Measurements from ENCODE around the gene CLSTN2. TPM values are rescaled to one million over a fixed set of nuclear protein-coding genes. Genes with fewer than 3 reads are reported as not detected.

Gene CLSTN2
- total and polyA plus RNA-seq, 2 of the 13 experiments (the other 11 are each of a cell fraction or from before 2014, with no cell fraction given) = not detected

- no peaks in the 10 kb centered on the region for H3K36me3 ChIP-seq (replicated peaks in 1 of 2; ENCODE audit: control insufficient read depth in 1 of 2, insufficient read depth in 2 of 2, low read length in 2 of 2)
- no peak for DNase-seq (ENCODE audit: low spot score)
- no peak overlapping the region for H3K9ac ChIP-seq (ENCODE audit: insufficient read depth, low read depth, low read length)
- no TSS peak for BruUV-seq (replicated peaks)
- H3K27me3 ChIP-seq (ENCODE audit: control insufficient read depth in 1 of 2, insufficient read depth in 2 of 2, low read length in 2 of 2) = no peaks in the 10 kb centered on the region; a peak in 1 of 5 replicates
- WGBS (ENCODE audit: low lambda C conversion rate) = 33% methylated on average over 10 of the region's 10 CpGs
- intact Hi-C loops (cut with micrococcal nuclease; ENCODE audit: unreplicated experiment) = no loop called here
- in situ Hi-C loops (cut with HindIII; ENCODE audit: extremely low pct_ligation_motif_present, low pct_unique_long_range_greater_than_20kb) = no loop called here
- no peak for FAIRE-seq
- no peak overlapping the region for H3K27ac ChIP-seq (ENCODE audit: extremely low read length, insufficient read depth, low read length)
- no peaks in the 10 kb centered on the region for H3K4me1 ChIP-seq (ENCODE audit: insufficient read depth, low read length)
- H4K20me1 ChIP-seq (ENCODE audit: insufficient read depth, low read length) = no peaks in the 10 kb centered on the region
- no peaks in the 10 kb centered on the region for H3K9me3 ChIP-seq (ENCODE audit: low read length)
- no peak overlapping the region for H3K4me3 ChIP-seq (replicated peaks in 1 of 3; ENCODE audit: insufficient read depth in 1 of 3, low read depth in 2 of 3, low read length in 3 of 3)
- TF ChIP-seq PAWR (CRISPR knock-in tag; IDR thresholded peaks at IDR 0.05; ENCODE audit: borderline replicate concordance) (no peak), HBP1 (CRISPR knock-in tag; IDR thresholded peaks at IDR 0.05; ENCODE audit: low read depth) (no peak), ZGPAT (CRISPR knock-in tag; IDR thresholded peaks at IDR 0.05) (no peak), ZNF335 (CRISPR knock-in tag; IDR thresholded peaks at IDR 0.05) (no peak), ZNF337 (CRISPR knock-in tag; IDR thresholded peaks at IDR 0.05; ENCODE audit: borderline replicate concordance, low read depth) (no peak), RFX1 (IDR thresholded peaks at IDR 0.05) (no peak), ZNF24 (IDR thresholded peaks at IDR 0.05) (no peak), GTF2F1 (IDR thresholded peaks at IDR 0.05; ENCODE audit: low read length) (no peak), ZNF850 (CRISPR knock-in tag; conservative IDR thresholded peaks at IDR 0.05) (no peak), HCFC1 (IDR thresholded peaks at IDR 0.05; ENCODE audit: low read depth, low read length) (no peak), ZNF549 (CRISPR knock-in tag; IDR thresholded peaks at IDR 0.05) (no peak), RBFOX2 (IDR thresholded peaks at IDR 0.05; ENCODE audit: low read depth, low read length) (no peak), ZNF34 (CRISPR knock-in tag; IDR thresholded peaks at IDR 0.05; ENCODE audit: borderline replicate concordance) (no peak)
- H2AFZ ChIP-seq (ENCODE audit: low read length) = no peak overlapping the region
- CTCF ChIA-PET (ENCODE audit: low intra/inter-chr PET ratio, low total read pairs) = no interaction called here
- POLR2A ChIA-PET = no interaction called here
- no peaks in the 10 kb centered on the region for H3K79me2 ChIP-seq (ENCODE audit: insufficient read depth, low read length)
- ATAC-seq = no peak
- H3K4me2 ChIP-seq (ENCODE audit: low read depth, low read length) = no peak overlapping the region
These were observed 17.7 kb upstream of the CLSTN2 start for GRCh38 chr3:139917226-139917785.
